ENCODE measurements around the gene ADAMTS6. TPM values are rescaled to one million over a fixed set of nuclear protein-coding genes. Genes with fewer than 3 reads are reported as not detected.

ADAMTS6 gene
- polyA plus RNA-seq, 3 donors: 0.01 TPM; not detected in 2

GRCh38 chr5:65451436-65451835 lies 30.3 kb downstream of the ADAMTS6 start:
- no peak overlapping the region for H2AFZ ChIP-seq (ENCODE audit: insufficient read depth, low read depth, low read length, poor library complexity, severe bottlenecking)
- H3K27ac Mint-ChIP-seq: no peak overlapping the region
- no peak overlapping the region for H3K4me3 ChIP-seq (replicated peaks in 1 of 3; ENCODE audit: low read depth in 2 of 3, low read length in 3 of 3)
- no peaks in the 10 kb centered on the region for H3K36me3 Mint-ChIP-seq
- intact Hi-C loops (cut with micrococcal nuclease): no loop called here
- no peak for TF ChIP-seq CTCF (IDR thresholded peaks at IDR 0.05)
- H3K27me3 Mint-ChIP-seq (ENCODE audit: low read depth in 3 of 3): no peaks in the 10 kb centered on the region
- no peaks in the 10 kb centered on the region for H3K4me1 Mint-ChIP-seq
- H3K9me3 Mint-ChIP-seq: peaks cover 0 to 7% (median 2%) of the 10 kb centered on the region in 7 donors
- H3K36me3 ChIP-seq (replicated peaks in 1 of 2; ENCODE audit: control insufficient read depth in 1 of 2, insufficient read depth in 2 of 2, low read length in 2 of 2): no peaks in the 10 kb centered on the region
- no peaks in the 10 kb centered on the region for H3K79me2 ChIP-seq (ENCODE audit: insufficient read depth, low read length)
- H3K4me3 Mint-ChIP-seq: no peak overlapping the region
- H4K20me1 ChIP-seq (ENCODE audit: insufficient read depth, low read length): no peaks in the 10 kb centered on the region
- no peak overlapping the region for H3K27ac ChIP-seq (ENCODE audit: low read depth in 1 of 2, low read length in 2 of 2)
- no peak overlapping the region for H3K9ac ChIP-seq (ENCODE audit: insufficient read depth, low read length, poor library complexity, severe bottlenecking)
- H3K4me2 ChIP-seq (replicated peaks; ENCODE audit: extremely low read depth, low read length, poor library complexity, severe bottlenecking): no peak overlapping the region
- no CpG with 5 or more reads among the region's 2 CpGs for WGBS (ENCODE audit: insufficient coverage)
- no peaks in the 10 kb centered on the region for H3K9me3 ChIP-seq (replicated peaks in 1 of 2; ENCODE audit: control insufficient read depth in 1 of 2, insufficient read depth in 1 of 2, low read length in 2 of 2)
- no peaks in the 10 kb centered on the region for H3K27me3 ChIP-seq (ENCODE audit: control insufficient read depth in 2 of 2, insufficient read depth in 2 of 2, low read length in 2 of 2)
- no peaks in the 10 kb centered on the region for H3K4me1 ChIP-seq (ENCODE audit: control insufficient read depth in 1 of 2, insufficient read depth in 2 of 2, low read length in 2 of 2)
- no peak for DNase-seq

GRCh38 chr5:65446682-65447081 lies 35.0 kb downstream of the ADAMTS6 start:
- no peak for DNase-seq
- Mint-ChIP-seq H3K4me3 (no peak overlapping the region), H3K4me1 (no peaks in the 10 kb centered on the region), H3K27me3 (ENCODE audit: low read depth in 3 of 3) (peaks cover 0 to 2% (median 2%) of the 10 kb centered on the region in 3 donors), H3K36me3 (no peaks in the 10 kb centered on the region), H3K9me3 (peaks cover 0 to 3% (median 0%) of the 10 kb centered on the region in 7 donors), H3K27ac (no peak overlapping the region)
- Histone ChIP-seq H3K27ac (ENCODE audit: low read depth in 1 of 2, low read length in 2 of 2) (no peak overlapping the region), H2AFZ (ENCODE audit: insufficient read depth, low read depth, low read length, poor library complexity, severe bottlenecking) (no peak overlapping the region), H3K9ac (ENCODE audit: insufficient read depth, low read length, poor library complexity, severe bottlenecking) (no peak overlapping the region), H3K4me2 (replicated peaks; ENCODE audit: extremely low read depth, low read length, poor library complexity, severe bottlenecking) (no peak overlapping the region), H3K4me1 (ENCODE audit: control insufficient read depth in 1 of 2, insufficient read depth in 2 of 2, low read length in 2 of 2) (no peaks in the 10 kb centered on the region), H3K36me3 (replicated peaks in 1 of 2; ENCODE audit: control insufficient read depth in 1 of 2, insufficient read depth in 2 of 2, low read length in 2 of 2) (no peaks in the 10 kb centered on the region), H3K27me3 (ENCODE audit: control insufficient read depth in 2 of 2, insufficient read depth in 2 of 2, low read length in 2 of 2) (no peaks in the 10 kb centered on the region), H3K4me3 (replicated peaks in 1 of 3; ENCODE audit: low read depth in 2 of 3, low read length in 3 of 3) (no peak overlapping the region), H3K79me2 (ENCODE audit: insufficient read depth, low read length) (no peaks in the 10 kb centered on the region), H4K20me1 (ENCODE audit: insufficient read depth, low read length) (no peaks in the 10 kb centered on the region), H3K9me3 (replicated peaks in 1 of 2; ENCODE audit: control insufficient read depth in 1 of 2, insufficient read depth in 1 of 2, low read length in 2 of 2) (no peaks in the 10 kb centered on the region)
- 83% methylated on average over 1 of the region's 2 CpGs for WGBS (ENCODE audit: insufficient coverage)
- intact Hi-C loops (cut with micrococcal nuclease): no loop called here
- TF ChIP-seq CTCF (IDR thresholded peaks at IDR 0.05): no peak

All from CD14-positive monocyte (primary cell).